NCI-H128 (cell line): ENCODE results near the gene ALG1L2.
"Not testable (repeated sequence)": the region's sequence is repeated elsewhere in the genome, so short reads cannot be mapped to it uniquely, and the experiment has no call there.

Source experiments
- DNase-seq: peaks from one replicate; lab custom pipeline; 2025; ENCODE audit not compliant: unreplicated experiment; lab: John Stamatoyannopoulos, UW

The ALG1L2 gene

DNA sequence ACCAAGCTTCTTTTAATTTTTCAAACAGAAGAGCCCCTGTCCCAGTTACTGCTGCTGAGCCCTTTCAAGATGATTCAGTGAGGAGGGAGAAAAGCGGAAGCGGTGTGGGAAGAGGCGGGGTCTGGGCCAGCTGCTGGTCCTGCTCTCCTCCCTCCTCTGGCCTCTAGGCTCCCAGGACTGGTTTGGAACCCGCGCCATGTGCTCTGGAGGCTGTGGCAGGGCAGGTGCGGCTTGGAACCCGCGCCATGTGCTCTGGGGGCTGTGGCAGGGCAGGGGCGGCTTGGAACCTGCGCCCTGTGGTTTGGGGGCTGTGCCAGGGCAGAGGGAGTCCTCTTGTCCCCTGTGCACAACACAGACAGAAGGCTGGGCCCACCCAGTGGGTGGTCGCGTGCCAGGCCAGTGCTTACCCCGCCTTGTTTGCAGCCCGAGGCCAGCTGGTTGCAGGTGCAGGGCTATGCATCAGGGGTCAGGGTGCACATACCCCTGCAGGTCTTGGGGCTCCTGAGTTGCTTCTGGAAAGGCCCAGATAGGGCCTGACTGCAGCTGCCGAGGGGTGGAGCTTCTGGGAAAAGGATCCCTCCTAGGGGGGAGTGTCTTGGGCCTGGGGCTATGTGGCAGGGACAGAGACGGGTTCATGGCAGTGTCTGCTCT, 12.2 kb downstream of the ALG1L2 start:
- DNase-seq = no peak

DNA sequence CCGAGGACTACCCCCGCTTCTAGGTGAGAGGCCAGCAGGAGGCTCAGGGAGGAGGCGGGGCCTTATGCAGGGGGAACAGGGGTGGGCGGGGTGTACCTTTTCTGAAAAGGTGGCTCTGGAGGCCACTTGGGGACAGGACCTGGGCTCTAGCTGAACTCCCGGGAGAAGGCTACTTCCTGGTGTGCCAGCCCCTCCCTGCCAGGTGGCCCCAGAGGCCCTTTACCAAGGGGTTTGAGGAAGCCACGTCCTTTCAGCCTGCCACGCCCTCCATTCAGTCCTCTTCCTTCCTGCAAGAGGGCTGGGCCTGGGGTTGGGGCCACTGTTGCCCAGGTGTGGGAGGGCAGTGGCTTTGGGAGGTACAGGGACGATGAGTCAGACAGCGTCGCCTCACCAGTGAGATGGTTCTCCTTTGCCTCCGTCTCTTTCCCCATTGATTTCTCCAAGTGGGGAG, 12.9 kb downstream of the ALG1L2 start:
- DNase-seq = not testable (repeated sequence)

DNA sequence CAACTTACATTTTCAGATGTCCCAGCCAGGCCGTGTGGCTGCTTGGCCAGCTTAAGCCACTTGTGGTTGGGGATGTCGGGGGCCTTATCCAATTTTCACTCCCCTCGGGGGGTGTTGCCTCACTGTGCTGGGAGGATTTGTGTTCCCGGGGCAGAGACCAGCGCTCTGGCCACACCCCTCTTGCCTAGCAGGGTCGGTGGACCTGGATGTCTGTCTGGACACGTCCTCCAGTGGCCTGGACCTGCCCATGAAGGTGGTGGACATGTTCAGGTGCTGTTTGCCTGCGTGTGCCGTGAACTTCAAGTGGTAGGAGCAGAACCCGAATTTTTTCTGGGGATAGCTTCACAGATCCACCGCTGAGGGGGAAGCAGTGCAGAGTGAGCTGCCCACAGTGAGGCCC, 14.2 kb downstream of the ALG1L2 start:
- DNase-seq = not testable (repeated sequence)

DNA sequence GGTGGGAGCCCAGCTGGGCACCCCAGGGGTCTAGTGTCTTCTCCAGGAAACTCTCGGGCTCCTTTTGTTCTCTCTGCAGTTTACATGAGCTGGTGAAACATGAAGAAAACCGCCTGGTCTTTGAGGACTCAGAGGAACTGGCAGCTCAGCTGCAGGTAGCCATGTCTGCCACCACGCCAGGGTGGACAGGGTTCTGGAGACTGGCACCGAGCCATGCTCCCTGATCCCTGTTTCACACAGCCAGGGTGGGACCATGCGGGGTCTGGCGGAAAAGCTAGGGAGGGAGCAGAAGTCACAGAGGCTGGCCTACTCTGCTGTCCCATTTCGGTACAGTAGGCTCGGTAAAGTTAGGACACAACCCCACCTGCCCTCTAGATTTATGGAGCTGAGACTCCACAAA, 15.5 kb downstream of the ALG1L2 start:
- not testable (repeated sequence) for DNase-seq

DNA sequence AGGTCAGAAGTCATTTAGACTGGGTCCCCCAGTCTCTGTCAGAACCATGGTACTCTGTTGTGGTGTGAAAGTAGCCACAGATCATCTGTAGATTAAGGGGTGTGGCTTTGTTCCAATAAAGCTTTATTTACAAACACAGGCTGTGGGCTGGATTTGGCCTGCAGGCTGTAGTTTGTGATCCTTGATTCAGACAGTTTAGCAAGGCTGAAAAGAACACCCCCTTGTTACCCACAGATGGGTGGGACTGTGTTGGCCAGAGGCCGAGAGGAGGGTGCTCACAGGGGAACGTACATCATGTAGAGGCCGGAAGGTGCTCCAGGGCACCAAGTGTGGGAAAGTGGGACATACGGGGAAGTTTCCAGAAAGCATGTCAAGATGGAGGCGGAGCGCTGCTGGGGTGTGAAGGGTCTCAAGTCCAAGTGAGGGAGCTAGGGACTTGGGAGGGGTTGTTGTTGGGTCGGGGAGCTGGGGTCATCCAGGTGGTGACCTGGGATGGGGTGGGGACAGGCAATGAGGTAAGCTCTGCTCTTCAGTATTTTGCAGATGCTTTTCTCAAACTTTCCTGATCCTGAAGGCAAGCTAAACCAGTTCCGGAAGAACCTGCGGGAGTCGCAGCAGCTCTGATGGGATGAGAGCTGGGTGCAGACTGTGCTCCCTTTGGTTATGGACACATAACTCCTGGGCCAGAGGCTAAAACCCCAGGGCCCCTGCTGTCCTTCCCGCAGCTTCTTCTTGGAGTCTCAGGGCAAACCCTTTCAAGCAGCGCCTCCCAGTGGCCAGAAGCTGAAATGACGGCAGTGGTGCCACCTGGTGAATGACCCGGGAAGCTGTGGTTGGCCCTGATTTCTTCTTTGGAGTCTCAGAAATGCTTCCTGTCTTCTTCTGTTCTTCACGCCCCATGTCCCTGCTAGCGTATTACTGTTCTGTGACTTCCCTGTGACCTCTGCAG, 16.3 kb downstream of the ALG1L2 start:
- not testable (repeated sequence) for DNase-seq

DNA sequence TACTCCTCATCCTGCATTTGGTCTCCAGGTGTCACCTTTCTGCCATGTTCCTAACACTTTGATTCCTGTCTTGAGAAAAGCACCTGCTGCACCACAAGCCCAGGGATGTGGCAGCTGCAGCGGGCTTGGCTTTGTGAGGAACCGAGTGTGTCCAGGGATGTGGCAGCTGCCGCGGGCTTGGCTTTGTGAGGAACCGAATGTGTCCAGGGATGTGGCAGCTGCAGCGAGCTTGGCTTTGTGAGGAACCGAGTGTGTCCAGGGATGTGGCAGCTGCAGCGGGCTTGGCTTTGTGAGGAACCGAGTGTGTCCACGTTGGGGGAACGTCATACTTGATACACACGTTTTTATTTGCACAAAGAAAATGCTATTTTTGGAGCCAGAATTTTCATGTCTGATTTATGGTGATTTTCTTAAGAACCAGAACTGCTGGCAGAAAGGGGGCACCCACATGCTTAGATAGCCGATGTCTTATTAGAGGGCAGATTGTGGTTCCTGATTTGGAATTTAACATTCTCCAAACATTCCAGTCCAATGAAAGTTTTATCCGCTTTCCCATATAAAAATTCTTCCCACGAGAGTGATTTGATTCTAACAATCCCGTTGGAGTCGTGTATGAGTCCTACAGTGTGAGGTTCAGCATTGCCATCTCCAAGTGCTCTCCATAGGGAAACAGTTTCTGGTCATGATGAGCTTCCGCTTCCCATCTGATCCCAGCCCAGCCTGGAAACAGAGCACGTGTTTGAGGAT, 17.2 kb downstream of the ALG1L2 start:
- DNase-seq = not testable (repeated sequence)

DNA sequence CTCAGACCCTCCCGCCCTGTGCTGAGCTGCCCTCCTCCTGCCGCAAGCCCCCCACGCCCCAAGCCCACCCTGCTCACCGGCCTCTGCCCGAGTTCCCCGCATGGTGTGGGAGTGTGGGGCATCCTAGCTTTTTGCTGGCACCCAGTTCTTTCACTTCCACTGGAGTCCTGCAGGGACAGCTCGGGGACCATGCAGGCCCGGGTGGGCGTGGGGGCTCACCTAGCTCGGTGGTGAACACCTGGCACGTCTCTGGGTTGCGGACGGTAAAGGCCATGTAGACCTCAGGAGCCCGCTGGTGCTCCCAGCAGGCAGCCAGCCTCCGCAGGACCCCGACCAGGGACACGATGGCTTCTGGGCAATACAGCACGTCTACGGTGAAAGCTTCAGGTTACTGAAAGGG, 20.9 kb downstream of the ALG1L2 start:
- not testable (repeated sequence) for DNase-seq

DNA sequence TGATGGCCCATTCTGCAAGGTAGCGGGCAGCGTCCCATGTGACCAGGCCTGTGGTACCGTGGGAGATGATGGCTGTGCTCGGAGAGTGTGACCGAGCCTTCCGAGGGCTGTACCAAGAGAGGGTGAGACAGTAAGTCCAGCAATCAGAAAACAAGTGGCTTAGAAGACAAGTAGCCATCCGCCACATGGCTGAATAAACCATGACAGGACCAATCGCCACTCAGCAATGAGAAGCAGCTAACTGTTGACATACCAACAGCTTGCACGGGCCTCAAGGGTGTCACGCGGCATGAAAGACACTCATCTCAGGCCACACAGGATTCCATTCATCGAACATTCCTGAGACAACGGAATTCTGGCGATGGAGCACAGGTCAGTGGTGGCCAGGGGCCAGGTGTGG, 22.6 kb downstream of the ALG1L2 start:
- DNase-seq = not testable (repeated sequence)

DNA sequence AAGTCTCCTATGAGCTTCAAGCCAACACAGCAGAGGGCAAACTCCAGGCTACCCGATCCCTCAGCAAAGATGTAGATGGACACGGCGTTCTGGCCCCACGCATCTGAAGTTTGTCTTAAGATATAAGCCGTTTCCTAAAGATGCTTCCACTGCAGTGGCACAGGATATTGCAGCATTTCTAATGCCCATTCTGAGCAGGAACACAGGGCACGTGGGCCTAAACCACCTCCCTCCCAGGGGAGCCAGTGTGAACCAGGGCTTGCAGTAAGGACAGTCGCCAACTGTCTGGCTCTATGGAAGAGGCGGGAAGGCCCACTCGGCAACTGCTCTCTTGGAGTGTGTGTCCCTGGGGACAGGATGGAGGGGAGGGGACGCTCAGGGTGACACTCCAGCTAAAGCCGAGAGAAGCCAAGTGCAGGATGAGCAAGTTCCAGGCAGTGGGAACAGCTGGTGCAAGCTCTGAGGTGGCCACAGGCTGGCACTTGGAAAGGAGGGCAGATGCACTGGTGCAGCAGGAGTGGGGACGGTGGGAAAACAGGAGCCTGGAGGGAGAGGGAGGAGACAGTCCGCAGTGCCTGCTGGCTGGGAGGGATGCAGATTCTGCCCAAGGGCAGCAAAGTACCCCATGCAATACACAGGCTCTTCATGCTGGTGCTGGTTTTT, 25.8 kb downstream of the ALG1L2 start:
- not testable (repeated sequence) for DNase-seq

DNA sequence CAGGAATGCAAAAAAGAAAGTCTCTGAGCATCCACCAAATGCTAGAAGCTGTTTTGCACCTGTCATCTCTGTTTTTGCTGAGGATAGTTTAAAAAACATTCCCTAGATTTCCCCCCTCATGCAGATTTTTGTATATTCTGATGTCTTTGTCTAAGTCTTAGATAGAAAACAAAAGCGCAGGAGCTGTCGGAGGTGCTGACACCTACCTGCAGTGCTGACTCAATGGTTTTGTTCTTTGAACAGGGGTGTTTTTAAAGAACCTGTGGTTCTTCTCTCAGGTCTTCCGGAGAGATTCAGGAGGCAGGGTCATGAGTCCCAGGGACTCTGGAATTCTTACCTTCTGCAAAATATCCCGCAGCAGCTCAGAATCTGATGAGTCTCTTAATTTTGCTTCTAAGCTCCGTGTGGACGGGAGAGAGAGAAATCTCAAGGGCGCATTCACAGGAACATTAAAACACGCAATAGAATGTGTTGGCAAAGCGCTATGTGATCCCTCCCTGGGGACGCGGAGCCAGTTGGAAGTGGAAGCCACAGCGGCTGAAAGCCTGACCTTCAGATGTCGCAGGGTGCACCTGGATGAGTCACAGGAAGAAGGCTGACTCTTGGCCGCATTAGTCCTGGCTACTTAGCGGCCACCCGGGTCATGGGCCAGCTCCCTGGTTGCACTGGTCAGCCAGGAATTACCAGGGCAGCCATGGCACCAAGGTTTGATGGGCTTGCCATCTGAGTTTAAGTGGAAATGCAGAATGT, 27.4 kb downstream of the ALG1L2 start:
- not testable (repeated sequence) for DNase-seq

DNA sequence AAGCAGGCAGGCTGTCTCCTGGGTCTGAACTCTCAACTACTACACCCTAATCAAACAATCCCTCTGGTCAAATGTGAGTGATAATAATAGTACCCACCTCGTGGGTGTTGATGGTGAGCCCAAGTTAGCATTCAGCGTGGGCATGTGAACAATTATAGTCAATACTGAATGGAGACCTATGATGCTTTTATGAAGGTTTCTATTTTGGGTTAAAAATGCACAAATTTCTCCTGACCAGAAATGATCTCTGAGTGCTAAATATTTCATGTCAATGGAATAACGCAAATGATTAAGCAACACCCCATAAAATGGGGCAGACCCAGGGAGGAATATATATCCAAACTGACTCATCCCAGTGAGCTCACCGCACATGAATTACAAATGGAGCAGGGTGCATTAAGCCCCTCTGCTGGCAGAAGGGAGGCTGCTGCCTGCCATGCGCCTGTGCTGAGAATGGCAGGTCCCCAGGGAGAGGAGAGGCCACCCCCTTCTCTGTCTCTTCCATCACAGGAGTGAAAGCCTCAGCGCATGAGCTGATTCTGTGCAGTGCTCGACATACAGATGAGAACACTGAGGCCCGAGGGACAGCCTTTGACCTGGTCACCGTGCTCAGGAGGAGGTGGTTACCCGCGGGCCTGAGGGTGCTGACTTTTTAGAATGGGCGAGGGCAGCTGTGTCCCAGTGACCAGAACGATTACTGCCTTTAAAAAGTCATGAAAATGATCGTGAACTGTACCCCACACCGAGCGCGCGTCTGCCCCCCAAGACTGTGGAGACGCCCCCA, 28.9 kb downstream of the ALG1L2 start:
- not testable (repeated sequence) for DNase-seq

DNA sequence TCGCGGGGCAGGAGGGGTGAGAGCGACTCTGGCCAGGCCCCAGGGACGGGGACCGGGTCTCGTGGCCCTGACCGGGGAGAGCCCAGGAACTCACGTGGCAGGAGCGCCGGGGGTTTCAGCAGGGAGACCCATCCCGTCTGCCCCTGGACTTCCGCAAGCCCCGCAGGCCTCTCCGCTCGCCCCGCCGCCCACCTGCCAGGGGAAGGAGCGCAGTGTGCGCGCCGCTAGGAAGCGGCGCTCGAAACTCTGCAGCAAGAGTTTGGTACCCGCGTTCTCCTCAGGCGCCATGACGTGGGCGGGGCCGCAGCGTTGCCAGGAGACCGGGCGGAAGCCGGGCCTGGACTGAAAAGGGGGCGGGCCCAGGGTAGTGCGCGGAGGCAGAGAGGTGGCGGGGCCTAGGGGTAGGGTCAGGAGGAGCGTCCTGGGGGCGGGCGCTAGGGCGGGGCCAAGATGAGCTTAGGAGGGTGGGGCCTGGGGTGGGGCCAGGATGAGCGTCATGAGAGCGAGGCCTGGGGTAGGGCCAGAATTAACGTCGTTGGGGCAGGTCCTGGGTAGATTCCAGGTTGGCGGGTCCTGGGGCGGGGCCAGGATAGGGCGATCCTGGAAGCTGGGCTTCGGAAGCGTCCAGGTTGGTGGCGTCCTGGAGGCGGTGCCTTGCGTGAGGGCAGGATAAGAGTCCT, 29.7 kb downstream of the ALG1L2 start:
- peak; percentile 99 for DNase-seq

DNA sequence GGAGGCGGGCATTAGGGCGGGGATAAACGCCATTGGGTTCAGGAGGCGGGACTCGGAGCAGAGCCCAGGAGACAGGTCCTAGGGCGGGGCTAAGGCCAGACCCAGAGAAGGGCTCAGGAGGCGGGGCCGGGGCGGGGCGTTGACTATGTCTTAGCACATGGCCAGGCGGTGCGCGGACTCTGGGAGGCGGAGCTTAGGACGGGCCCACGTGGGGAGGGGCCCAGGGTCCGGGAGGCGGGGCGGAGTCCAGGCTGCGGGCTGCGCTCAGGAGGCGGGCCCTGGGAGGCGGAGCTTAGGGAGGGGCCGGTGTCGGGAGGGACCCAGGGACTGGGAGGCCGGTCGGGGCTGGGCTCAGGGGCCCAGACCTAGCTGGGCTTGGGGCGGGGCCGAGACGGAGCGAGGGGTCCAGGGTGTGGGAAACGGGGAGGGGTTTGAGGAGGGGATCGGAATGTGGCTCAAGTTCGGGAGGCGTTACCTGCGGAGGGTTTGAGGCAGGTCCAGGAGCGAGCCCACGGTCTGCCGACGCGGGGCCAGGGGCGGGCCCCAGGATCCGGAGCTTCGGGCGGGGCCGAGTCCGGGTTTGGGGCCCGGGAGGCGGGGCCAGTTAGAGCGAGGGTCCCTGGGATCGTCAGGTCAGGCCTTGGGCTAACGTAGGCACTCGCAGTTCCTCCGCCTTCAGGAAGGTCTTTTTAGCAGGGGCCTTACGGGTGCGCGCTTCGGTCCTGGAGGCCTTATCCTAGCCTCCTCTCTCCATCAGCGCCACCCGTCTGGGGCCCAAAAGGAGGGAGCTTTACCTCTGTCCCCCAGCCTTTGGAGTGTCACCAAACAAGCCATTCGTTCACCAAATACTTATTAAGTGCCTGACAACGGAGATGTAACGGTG, 30.5 kb downstream of the ALG1L2 start:
- peak; percentile 89 for DNase-seq

DNA sequence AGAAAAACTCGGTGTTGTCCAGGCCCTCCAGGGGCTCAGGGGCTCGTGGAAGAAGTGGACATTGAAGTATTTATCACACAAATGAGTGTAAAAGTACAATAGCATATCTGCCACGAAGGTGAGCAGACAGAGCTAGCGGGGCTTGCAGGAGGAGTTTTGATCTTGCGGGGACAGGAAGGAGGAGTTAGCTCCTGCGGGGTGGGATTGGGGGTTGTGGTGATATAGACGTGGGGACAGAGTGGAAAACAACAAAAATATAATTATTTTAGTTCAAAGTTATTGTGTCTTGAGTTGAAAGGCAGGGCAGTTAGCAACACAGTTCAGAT, 31.1 kb downstream of the ALG1L2 start:
- DNase-seq = not testable (repeated sequence)

DNA sequence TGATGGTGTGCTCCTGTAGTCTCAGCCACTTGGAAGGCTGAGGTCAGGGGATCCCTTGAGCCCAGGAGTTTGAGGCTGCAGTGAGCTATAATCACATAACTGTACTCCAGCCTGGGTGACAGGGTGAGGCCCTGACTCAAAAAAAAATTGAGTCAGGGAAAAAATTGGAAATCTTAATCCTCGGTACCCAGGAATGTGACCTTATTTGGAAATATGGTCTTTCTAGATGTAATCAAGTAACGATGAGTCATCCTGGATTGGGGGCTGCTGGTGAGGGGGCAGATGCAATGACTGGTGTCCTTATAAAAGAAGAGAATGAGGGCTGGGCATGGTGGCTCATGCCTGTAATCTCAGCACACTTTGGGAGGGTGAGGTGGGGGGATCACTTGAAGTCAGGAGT, 33.8 kb downstream of the ALG1L2 start:
- DNase-seq = not testable (repeated sequence)

DNA sequence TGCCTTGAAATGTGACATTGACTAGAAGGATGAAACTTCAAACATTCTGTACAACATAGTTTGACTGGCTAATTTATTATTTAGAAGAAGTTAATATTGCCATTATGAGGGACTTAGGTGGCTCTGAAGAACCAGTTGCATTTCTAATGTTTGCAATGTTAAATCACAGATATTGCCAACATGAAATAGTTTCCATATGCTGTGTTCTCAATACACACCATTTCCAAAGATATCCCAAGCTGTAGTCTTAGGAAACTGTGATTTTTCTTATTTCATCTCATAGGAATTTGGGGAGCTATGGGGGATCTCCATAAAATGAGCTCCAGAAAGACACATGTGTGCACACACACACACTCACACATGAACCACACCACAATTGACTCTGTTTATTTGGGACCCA, 36.3 kb downstream of the ALG1L2 start:
- DNase-seq = no peak

DNA sequence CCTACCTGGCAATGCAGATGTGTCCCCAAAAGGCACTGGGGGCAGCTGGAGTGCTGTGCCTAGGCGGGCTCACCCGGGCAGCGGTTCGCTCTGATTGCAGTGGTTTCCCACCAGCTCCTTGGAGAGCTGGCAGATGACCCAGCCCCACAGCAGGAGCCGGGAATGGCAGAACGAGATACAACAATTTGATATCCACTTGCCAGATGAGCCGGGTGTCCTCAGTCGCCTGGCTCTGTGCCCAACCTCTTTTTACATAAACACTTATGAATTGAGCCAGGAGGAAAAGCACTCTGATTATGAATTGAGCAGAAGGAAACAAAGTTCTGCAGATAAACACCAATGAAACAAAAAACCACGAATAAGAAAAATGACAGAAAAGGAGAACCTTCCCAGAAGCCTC, 38.2 kb downstream of the ALG1L2 start:
- peak; percentile 81 for DNase-seq

DNA sequence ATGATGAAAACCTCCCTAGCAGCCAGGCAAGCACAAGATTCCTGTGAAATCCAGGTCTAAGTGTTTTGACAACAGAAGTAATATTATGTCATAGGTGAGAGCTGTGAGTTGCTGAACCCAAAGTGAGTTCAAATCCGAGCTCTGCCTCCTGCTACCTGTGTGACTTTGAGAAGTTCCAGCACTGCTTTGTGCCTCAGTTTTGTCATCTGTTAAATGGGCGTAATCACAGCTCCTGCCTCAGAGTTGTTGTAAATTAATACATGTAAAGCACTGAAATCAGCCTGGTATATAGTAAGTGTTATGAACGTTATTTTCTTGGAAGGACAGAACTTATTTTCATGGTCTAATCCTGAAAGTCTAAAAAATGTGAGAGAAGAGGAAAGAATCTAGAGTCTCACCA, 38.7 kb downstream of the ALG1L2 start:
- DNase-seq = not testable (repeated sequence)
